GM19328 (cell line): ENCODE data around the gene SLC29A3.

ENCODE experiments used
- ATAC-seq: cut with Tn5 transposase; IDR thresholded peaks from one replicate; pipeline ENCODE4 v1.9.1; 2021; ENCODE audit warnings: mild to moderate bottlenecking, moderate library complexity; ENCODE audit not compliant: unreplicated experiment

The SLC29A3 gene

GRCh38 chr10:71365366-71365765, 46.3 kb downstream of the SLC29A3 start:
- no peak for ATAC-seq

- ATAC-seq, result no peak
Measured at GRCh38 chr10:71366690-71367089, 47.6 kb downstream of the SLC29A3 start.

- no peak for ATAC-seq
Measured at GRCh38 chr10:71367271-71367670, 48.2 kb downstream of the SLC29A3 start.

- no peak for ATAC-seq
Measured at GRCh38 chr10:71368176-71368575, 49.1 kb downstream of the SLC29A3 start.

GRCh38 chr10:71368643-71369042, 49.6 kb downstream of the SLC29A3 start:
- no peak for ATAC-seq

GRCh38 chr10:71369602-71370001, 50.5 kb downstream of the SLC29A3 start:
- ATAC-seq, result no peak

- no peak for ATAC-seq
Measured at GRCh38 chr10:71370031-71370430, 51.0 kb downstream of the SLC29A3 start.

GRCh38 chr10:71371750-71372166, 52.7 kb downstream of the SLC29A3 start:
- ATAC-seq, result no peak

- no peak for ATAC-seq
Measured at GRCh38 chr10:71372882-71373495, 53.9 kb downstream of the SLC29A3 start.

- ATAC-seq, result no peak
Measured at GRCh38 chr10:71374481-71375233, 55.6 kb downstream of the SLC29A3 start.

- ATAC-seq, result no peak
Measured at GRCh38 chr10:71375952-71376351, 56.9 kb downstream of the SLC29A3 start.

- no peak for ATAC-seq
Measured at GRCh38 chr10:71378336-71379117, 59.5 kb downstream of the SLC29A3 start.

GRCh38 chr10:71379118-71379766, 60.2 kb downstream of the SLC29A3 start:
- ATAC-seq, result no peak

GRCh38 chr10:71380841-71381240, 61.8 kb downstream of the SLC29A3 start:
- no peak for ATAC-seq

GRCh38 chr10:71381611-71382010, 62.6 kb downstream of the SLC29A3 start:
- no peak for ATAC-seq

GRCh38 chr10:71382028-71382427, 63.0 kb downstream of the SLC29A3 start:
- ATAC-seq, result no peak

- ATAC-seq, result no peak
Measured at GRCh38 chr10:71382757-71383156, 63.7 kb downstream of the SLC29A3 start.

GRCh38 chr10:71383972-71384687, 65.1 kb downstream of the SLC29A3 start:
- ATAC-seq, result no peak

- no peak for ATAC-seq
Measured at GRCh38 chr10:71388171-71388570, 69.1 kb downstream of the SLC29A3 start.

GRCh38 chr10:71388583-71389310, 69.7 kb downstream of the SLC29A3 start:
- no peak for ATAC-seq
